Measurements from ENCODE around the gene CNPY3. TPM values are rescaled to one million over a fixed set of nuclear protein-coding genes. Genes with fewer than 3 reads are reported as not detected.
A peak's percentile ranks its signal among the peaks of the same experiment; 100 is the strongest.

The CNPY3 gene
- total RNA-seq, 1 donor from 2014 or later: 63.7 TPM

GRCh38 chr6:42971746-42972327 is 42.6 kb downstream of the CNPY3 start:
- no peak for ATAC-seq
- intact Hi-C loops (cut with DNase I): no loop called here

GRCh38 chr6:42973926-42974325 is 44.6 kb downstream of the CNPY3 start:
- Histone ChIP-seq H3K4me3 (no peak overlapping the region), H3K36me3 (no peaks in the 10 kb centered on the region), H3K27me3 (no peaks in the 10 kb centered on the region), H3K27ac (no peak overlapping the region), H3K4me1 (peaks cover 15% of the 10 kb centered on the region), H3K9me3 (no peaks in the 10 kb centered on the region)
- intact Hi-C loops (cut with DNase I): no loop called here
- ATAC-seq (peak; percentile 69), DNase-seq (no peak)
- TF ChIP-seq CTCF (IDR thresholded peaks at IDR 0.05): no peak

More at GRCh38 chr6:42971746-42972327, 42.6 kb downstream of the CNPY3 start:
- Histone ChIP-seq H3K36me3 (peaks cover 14% of the 10 kb centered on the region), H3K4me1 (peaks cover 1% of the 10 kb centered on the region), H3K9me3 (no peaks in the 10 kb centered on the region), H3K27ac (no peak overlapping the region), H3K27me3 (no peaks in the 10 kb centered on the region), H3K4me3 (no peak overlapping the region)
- no peak for DNase-seq
- TF ChIP-seq CTCF (IDR thresholded peaks at IDR 0.05): no peak

- H3K27me3 ChIP-seq: no peaks in the 10 kb centered on the region
- intact Hi-C loops (cut with DNase I): no loop called here
- peaks cover 22% of the 10 kb centered on the region for H3K4me1 ChIP-seq
- ATAC-seq (no peak), DNase-seq (no peak)
- H3K27ac ChIP-seq: no peak overlapping the region
- no peak for TF ChIP-seq CTCF (IDR thresholded peaks at IDR 0.05)
- H3K4me3 ChIP-seq: no peak overlapping the region
- H3K36me3 ChIP-seq: no peaks in the 10 kb centered on the region
- H3K9me3 ChIP-seq: no peaks in the 10 kb centered on the region
Observed at GRCh38 chr6:42974919-42975505, 45.7 kb downstream of the CNPY3 start.

GRCh38 chr6:42978487-42978838 is 49.2 kb downstream of the CNPY3 start:
- Histone ChIP-seq H3K9me3 (no peaks in the 10 kb centered on the region), H3K4me3 (peak overlapping the region; percentile 95), H3K36me3 (no peaks in the 10 kb centered on the region), H3K27me3 (no peaks in the 10 kb centered on the region), H3K4me1 (peaks cover 24% of the 10 kb centered on the region), H3K27ac (peak overlapping the region; percentile 92)
- DNase-seq (peak; percentile 81), ATAC-seq (peak; percentile 52)
- intact Hi-C loops (cut with DNase I): no loop called here
- TF ChIP-seq CTCF (IDR thresholded peaks at IDR 0.05): no peak

GRCh38 chr6:42978839-42979522 is 49.7 kb downstream of the CNPY3 start, which contains the start of gene PEX6:
Gene PEX6 (minus strand): TSS chr6:42979181. CDS start chr6:42979150, 31 bp downstream.
- peak within 1 kb of the TSS; percentile 92 for H3K27ac ChIP-seq
- TF ChIP-seq CTCF (IDR thresholded peaks at IDR 0.05): no peak
- peaks cover 24% of the 10 kb centered on the region for H3K4me1 ChIP-seq
- H3K9me3 ChIP-seq: no peaks in the 10 kb centered on the region
- H3K36me3 ChIP-seq: no peaks in the 10 kb centered on the region
- ATAC-seq (peak; percentile 98), DNase-seq (peak; percentile 97)
- H3K27me3 ChIP-seq: no peaks in the 10 kb centered on the region
- H3K4me3 ChIP-seq: peak within 1 kb of the TSS; percentile 95
- intact Hi-C loops (cut with DNase I): no loop called here
